Measurements from ENCODE around the gene PAPPA.

Gene PAPPA

GRCh38 chr9:116448431-116448830 is 294.8 kb downstream of the PAPPA start:
- Mint-ChIP-seq H3K27me3 (no peaks in the 10 kb centered on the region), H3K4me3 (no peak overlapping the region), H3K9me3 (no peaks in the 10 kb centered on the region), H3K27ac (no peak overlapping the region), H3K4me1 (no peaks in the 10 kb centered on the region)
- DNase-seq, result no peak
- ATAC-seq, result no peak

- H3K27ac Mint-ChIP-seq, result no peak overlapping the region
- no peaks in the 10 kb centered on the region for H3K9me3 Mint-ChIP-seq
- ATAC-seq, result no peak
- no peaks in the 10 kb centered on the region for H3K27me3 Mint-ChIP-seq
- no peak overlapping the region for H3K4me3 Mint-ChIP-seq
- H3K4me1 Mint-ChIP-seq, result no peaks in the 10 kb centered on the region
- DNase-seq, result no peak
These were observed 296.4 kb downstream of the PAPPA start for GRCh38 chr9:116449949-116450348.

- DNase-seq (no peak), ATAC-seq (no peak)
- Mint-ChIP-seq H3K4me1 (no peaks in the 10 kb centered on the region), H3K27ac (no peak overlapping the region), H3K9me3 (no peaks in the 10 kb centered on the region), H3K4me3 (no peak overlapping the region), H3K27me3 (no peaks in the 10 kb centered on the region)
These were observed 297.0 kb downstream of the PAPPA start for GRCh38 chr9:116450378-116451139.

- ATAC-seq, result no peak
- H3K9me3 Mint-ChIP-seq, result peaks cover 9 to 10% of the 10 kb centered on the region in 2 donors
- no peaks in the 10 kb centered on the region for H3K27me3 Mint-ChIP-seq
- no peak overlapping the region for H3K4me3 Mint-ChIP-seq
- DNase-seq, result no peak
- H3K4me1 Mint-ChIP-seq, result no peaks in the 10 kb centered on the region
- H3K27ac Mint-ChIP-seq, result no peak overlapping the region
These were observed 298.0 kb downstream of the PAPPA start for GRCh38 chr9:116451500-116452115.

All from stimulated activated naive CD8-positive, alpha-beta T cell treated with anti-CD3 and anti-CD28 coated beads, Interleukin-15, amount 100 ng/mL, for 72 hours (primary cell).